Thyroid gland (tissue), 4 donors: ENCODE measurements around the gene ZXDA. TPM values are rescaled to one million over a fixed set of nuclear protein-coding genes. Genes with fewer than 3 reads are reported as not detected.

Experiments
- DNase-seq, 2 donors: peaks; one replicate each; pipeline ENCODE4 v3.0.0-alpha.2; 2019
- H3K27ac ChIP-seq, 3 donors: fragments of 200-600 bp; sonication (generic); 1 replicate in 2 of 3; 2 replicates in 1 of 3; pipeline ENCODE4 v1.5.1; 2016 to 2019; ENCODE audit warnings: mild to moderate bottlenecking in 1 of 3, moderate library complexity in 1 of 3
- H3K27me3 ChIP-seq: fragments of 200-600 bp; sonication (generic); one replicate; pipeline ENCODE4 v1.5.1; 2019
- H3K36me3 ChIP-seq, 2 donors: fragments of 200-600 bp; sonication (generic); one replicate each; pipeline ENCODE4 v1.5.1; 2016 to 2019
- H3K4me1 ChIP-seq, 2 donors: fragments of 200-600 bp; sonication (generic); one replicate each; pipeline ENCODE4 v1.5.1; 2017 to 2019
- H3K4me3 ChIP-seq, 3 donors: fragments of 200-600 bp; sonication (generic); replicated peaks in 1 of 3; 1 replicate in 2 of 3; 2 replicates in 1 of 3; pipeline ENCODE4 v1.5.1; 2016; ENCODE audit warnings: mild to moderate bottlenecking in 1 of 3
- H3K9me3 ChIP-seq: fragments of 200-600 bp; sonication (generic); one replicate; pipeline ENCODE4 v1.5.1; 2017
- CTCF ChIP-seq, 6 experiments: fragments of 200-600 bp in 3 of 6; fragments of 450-650 bp in 3 of 6; sonication (generic) in 3 of 6; IDR thresholded peaks; one replicate each; pipeline ENCODE4 v1.5.1; 2016 to 2019; ENCODE audit warnings: antibody characterized with exemption in 6 of 6, mild to moderate bottlenecking in 2 of 6, inconsistent platforms in 1 of 6, moderate library complexity in 1 of 6
- POLR2A ChIP-seq, 2 donors: fragments of 450-650 bp; IDR thresholded peaks; one replicate each; pipeline ENCODE4 v1.6.1; 2017; ENCODE audit warnings: antibody characterized with exemption in 2 of 2, mild to moderate bottlenecking in 2 of 2, moderate library complexity in 1 of 2
- WGBS, 2 donors: methylation state at CpG; one replicate each; pipeline ENCODE4 v1.1.5; 2017; 5-methylcytosine and 5-hydroxymethylcytosine counted together
- intact Hi-C: fragments of 100-400 bp; cut with DNase I; formaldehyde crosslinking; loops from one replicate; pipeline ENCODE4 v1.15.1; 2023
- total RNA-seq, 4 donors: library from RNA; depleted of rRNA; stranded (reverse); fragments of >200 nt; gene quantifications; one replicate each; pipeline ENCODE4 v1.2.3, GENCODE V29; 2016

ZXDA gene
- total RNA-seq, 4 donors from 2014 or later, result 10.9 to 16.3 (median 12.2) TPM

- H3K27me3 ChIP-seq, result no peaks in the 10 kb centered on the region
- no peaks in the 10 kb centered on the region for H3K9me3 ChIP-seq
- H3K36me3 ChIP-seq, result no peaks in the 10 kb centered on the region
- intact Hi-C loops, result no loop called here
- TF ChIP-seq CTCF (IDR thresholded peaks at IDR 0.05), result no peak
- no peak for TF ChIP-seq POLR2A (IDR thresholded peaks at IDR 0.05)
- DNase-seq, result no peak
- no peak overlapping the region for H3K4me3 ChIP-seq
- peak overlapping the region in 1 of 3 donors; percentile 19 for H3K27ac ChIP-seq
- 88 to 94% methylated on average over 1 of the region's 1 CpG for WGBS, 2 donors
- H3K4me1 ChIP-seq, result peaks cover 0 to 8% of the 10 kb centered on the region in 2 donors
Observed at GRCh38 chrX:57901466-57901865, 8.8 kb downstream of the ZXDA start.

GRCh38 chrX:57900975-57901374 is 9.3 kb downstream of the ZXDA start:
- no peaks in the 10 kb centered on the region for H3K9me3 ChIP-seq
- peak overlapping the region in 2 of 3 donors; percentile 10 to 51 for H3K27ac ChIP-seq
- WGBS, 2 donors, result 56 to 67% methylated on average over 4 of the region's 4 CpGs
- no peaks in the 10 kb centered on the region for H3K27me3 ChIP-seq
- no peak for DNase-seq
- TF ChIP-seq CTCF (IDR thresholded peaks at IDR 0.05), result no peak
- no peak for TF ChIP-seq POLR2A (IDR thresholded peaks at IDR 0.05)
- no peaks in the 10 kb centered on the region for H3K36me3 ChIP-seq
- H3K4me1 ChIP-seq, result peaks cover 0 to 3% of the 10 kb centered on the region in 2 donors
- intact Hi-C loops, result no loop called here
- H3K4me3 ChIP-seq, result no peak overlapping the region

GRCh38 chrX:57899906-57900305 is 10.4 kb downstream of the ZXDA start:
- no peaks in the 10 kb centered on the region for H3K27me3 ChIP-seq
- no peaks in the 10 kb centered on the region for H3K9me3 ChIP-seq
- peak overlapping the region in 1 of 3 donors; percentile 51 for H3K27ac ChIP-seq
- H3K4me1 ChIP-seq, result no peaks in the 10 kb centered on the region
- TF ChIP-seq POLR2A (IDR thresholded peaks at IDR 0.05) (no peak), CTCF (IDR thresholded peaks at IDR 0.05) (no peak)
- DNase-seq, result no peak
- H3K36me3 ChIP-seq, result no peaks in the 10 kb centered on the region
- no peak overlapping the region for H3K4me3 ChIP-seq
- intact Hi-C loops, result no loop called here

- H3K4me3 ChIP-seq, result no peak overlapping the region
- no peaks in the 10 kb centered on the region for H3K27me3 ChIP-seq
- no peak for DNase-seq
- intact Hi-C loops, result no loop called here
- 78 to 89% methylated on average over 1 of the region's 1 CpG for WGBS, 2 donors
- H3K4me1 ChIP-seq, result no peaks in the 10 kb centered on the region
- H3K36me3 ChIP-seq, result no peaks in the 10 kb centered on the region
- H3K9me3 ChIP-seq, result no peaks in the 10 kb centered on the region
- H3K27ac ChIP-seq, result no peak overlapping the region
- TF ChIP-seq POLR2A (IDR thresholded peaks at IDR 0.05), result no peak
- TF ChIP-seq CTCF (IDR thresholded peaks at IDR 0.05), result no peak
Observed at GRCh38 chrX:57899064-57899463, 11.2 kb downstream of the ZXDA start.

GRCh38 chrX:57871463-57871862 is 38.8 kb downstream of the ZXDA start:
- Histone ChIP-seq H3K36me3 (no peaks in the 10 kb centered on the region), H3K27me3 (no peaks in the 10 kb centered on the region), H3K27ac (no peak overlapping the region), H3K9me3 (no peaks in the 10 kb centered on the region), H3K4me3 (no peak overlapping the region), H3K4me1 (no peaks in the 10 kb centered on the region)
- no peak for TF ChIP-seq POLR2A (IDR thresholded peaks at IDR 0.05)
- TF ChIP-seq CTCF (IDR thresholded peaks at IDR 0.05), result no peak
- no peak for DNase-seq
- intact Hi-C loops, result no loop called here
- 100% methylated on average over 1 to 2 of the region's 6 CpGs for WGBS, 2 donors

Other genes with a start within 250 kb of the ZXDA start
- gene NLRP2B, start 230.2 kb downstream of the ZXDA start, total RNA-seq, result under 1 TPM in 2 of 4 donors, not detected in 2; 0.13 to 0.63 TPM